ENCODE data around the gene WDFY2.

- TF ChIP-seq CTCF (conservative IDR thresholded peaks at IDR 0.05 in 1 of 2, IDR thresholded peaks at IDR 0.05 in 1 of 2; ENCODE audit: extremely low read depth in 1 of 2, insufficient read depth in 1 of 2, low read depth in 1 of 2, low read length in 2 of 2), result no peak
- no peak for TF ChIP-seq EZH2 (IDR thresholded peaks at IDR 0.05; ENCODE audit: borderline replicate concordance, low read length)
Observed at GRCh38 chr13:51644654-51645053, 60.4 kb downstream of the WDFY2 start.

All from mammary epithelial cell (primary cell).